Suprapubic skin (tissue), 3 donors: Measurements from ENCODE around the gene KDM8.

Experiments
- POLR2A ChIP-seq, 2 donors: fragments of 450-650 bp; IDR thresholded peaks; one replicate each; pipeline ENCODE4 v1.6.1; 2017; ENCODE audit warnings: antibody characterized with exemption in 2 of 2, mild to moderate bottlenecking in 2 of 2, moderate library complexity in 2 of 2
- TF ChIP-seq, protein P1 (sequence below), 2 donors: fragments of 200-600 bp in 1 of 2; fragments of 450-650 bp in 1 of 2; sonication (generic) in 1 of 2; IDR thresholded peaks; one replicate each; pipeline ENCODE4 v1.5.1; 2016 to 2019; ENCODE audit warnings: antibody characterized with exemption in 2 of 2, mild to moderate bottlenecking in 1 of 2, moderate library complexity in 1 of 2

DNA sequence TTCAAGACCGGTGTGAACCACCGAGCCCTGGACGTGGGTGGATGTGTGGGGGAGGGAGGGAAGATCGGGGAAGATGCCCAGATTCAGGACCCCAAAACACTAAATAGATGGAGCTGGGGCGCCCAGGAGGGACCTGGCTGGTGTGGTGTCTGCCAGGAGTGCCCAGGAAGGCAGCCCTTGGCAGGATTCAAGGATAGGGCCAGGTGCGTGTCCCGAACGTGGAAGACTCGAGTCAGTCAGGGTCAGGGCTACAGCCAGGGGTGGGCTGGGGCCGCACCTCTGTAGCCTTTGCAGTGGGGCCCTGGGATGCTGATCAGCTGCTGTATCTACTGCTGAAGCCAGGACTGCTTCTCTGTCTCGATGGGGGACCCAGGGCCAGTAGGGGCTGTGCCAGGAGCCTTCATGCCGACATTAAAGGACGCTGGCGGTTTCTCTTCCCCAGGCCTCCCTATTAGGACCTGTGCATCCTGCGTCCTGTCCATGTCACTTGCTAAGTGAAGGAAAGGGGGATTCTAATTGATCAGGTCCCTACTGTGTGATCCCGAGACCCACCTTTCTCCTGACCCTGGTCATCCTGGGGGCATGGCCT is 13.1 kb downstream of the KDM8 start:
- TF ChIP-seq, protein P1, sequence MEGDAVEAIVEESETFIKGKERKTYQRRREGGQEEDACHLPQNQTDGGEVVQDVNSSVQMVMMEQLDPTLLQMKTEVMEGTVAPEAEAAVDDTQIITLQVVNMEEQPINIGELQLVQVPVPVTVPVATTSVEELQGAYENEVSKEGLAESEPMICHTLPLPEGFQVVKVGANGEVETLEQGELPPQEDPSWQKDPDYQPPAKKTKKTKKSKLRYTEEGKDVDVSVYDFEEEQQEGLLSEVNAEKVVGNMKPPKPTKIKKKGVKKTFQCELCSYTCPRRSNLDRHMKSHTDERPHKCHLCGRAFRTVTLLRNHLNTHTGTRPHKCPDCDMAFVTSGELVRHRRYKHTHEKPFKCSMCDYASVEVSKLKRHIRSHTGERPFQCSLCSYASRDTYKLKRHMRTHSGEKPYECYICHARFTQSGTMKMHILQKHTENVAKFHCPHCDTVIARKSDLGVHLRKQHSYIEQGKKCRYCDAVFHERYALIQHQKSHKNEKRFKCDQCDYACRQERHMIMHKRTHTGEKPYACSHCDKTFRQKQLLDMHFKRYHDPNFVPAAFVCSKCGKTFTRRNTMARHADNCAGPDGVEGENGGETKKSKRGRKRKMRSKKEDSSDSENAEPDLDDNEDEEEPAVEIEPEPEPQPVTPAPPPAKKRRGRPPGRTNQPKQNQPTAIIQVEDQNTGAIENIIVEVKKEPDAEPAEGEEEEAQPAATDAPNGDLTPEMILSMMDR (IDR thresholded peaks at IDR 0.05), result no peak
- no peak for TF ChIP-seq POLR2A (IDR thresholded peaks at IDR 0.05)
